ENCODE data around the gene SCARF2. TPM values are rescaled to one million over a fixed set of nuclear protein-coding genes. Genes with fewer than 3 reads are reported as not detected.

Gene SCARF2
- total RNA-seq, 1 donor from 2014 or later = 3.4 TPM

DNA sequence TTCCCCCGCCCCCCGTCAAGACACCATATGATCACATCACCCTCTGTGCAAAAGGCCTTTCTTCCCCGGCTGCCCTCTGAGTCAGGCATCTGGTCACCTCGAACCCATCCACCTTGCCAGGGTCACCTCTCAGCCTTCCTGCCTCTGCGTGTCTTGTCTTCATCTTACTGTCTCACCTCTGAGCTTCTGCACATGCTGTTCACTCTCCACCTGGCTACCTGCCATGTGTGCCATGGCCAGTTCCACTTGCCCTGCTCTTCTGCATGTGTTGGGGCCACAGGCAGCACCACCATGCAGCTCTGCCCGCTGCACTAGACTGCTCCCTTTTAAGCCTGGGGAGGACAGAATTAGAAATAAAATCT, 33.9 kb downstream of the SCARF2 start:
- Mint-ChIP-seq H3K27ac (ENCODE audit: unreplicated experiment) (no peak overlapping the region), H3K4me1 (ENCODE audit: low read depth, unreplicated experiment) (no peaks in the 10 kb centered on the region), H3K27me3 (ENCODE audit: unreplicated experiment) (peaks cover 3% of the 10 kb centered on the region), H3K9me3 (ENCODE audit: unreplicated experiment) (peaks cover 3% of the 10 kb centered on the region), H3K36me3 (ENCODE audit: unreplicated experiment) (peaks cover 6% of the 10 kb centered on the region), H3K4me3 (ENCODE audit: unreplicated experiment) (no peak overlapping the region)
- TF ChIP-seq, protein P1, sequence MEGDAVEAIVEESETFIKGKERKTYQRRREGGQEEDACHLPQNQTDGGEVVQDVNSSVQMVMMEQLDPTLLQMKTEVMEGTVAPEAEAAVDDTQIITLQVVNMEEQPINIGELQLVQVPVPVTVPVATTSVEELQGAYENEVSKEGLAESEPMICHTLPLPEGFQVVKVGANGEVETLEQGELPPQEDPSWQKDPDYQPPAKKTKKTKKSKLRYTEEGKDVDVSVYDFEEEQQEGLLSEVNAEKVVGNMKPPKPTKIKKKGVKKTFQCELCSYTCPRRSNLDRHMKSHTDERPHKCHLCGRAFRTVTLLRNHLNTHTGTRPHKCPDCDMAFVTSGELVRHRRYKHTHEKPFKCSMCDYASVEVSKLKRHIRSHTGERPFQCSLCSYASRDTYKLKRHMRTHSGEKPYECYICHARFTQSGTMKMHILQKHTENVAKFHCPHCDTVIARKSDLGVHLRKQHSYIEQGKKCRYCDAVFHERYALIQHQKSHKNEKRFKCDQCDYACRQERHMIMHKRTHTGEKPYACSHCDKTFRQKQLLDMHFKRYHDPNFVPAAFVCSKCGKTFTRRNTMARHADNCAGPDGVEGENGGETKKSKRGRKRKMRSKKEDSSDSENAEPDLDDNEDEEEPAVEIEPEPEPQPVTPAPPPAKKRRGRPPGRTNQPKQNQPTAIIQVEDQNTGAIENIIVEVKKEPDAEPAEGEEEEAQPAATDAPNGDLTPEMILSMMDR (IDR thresholded peaks at IDR 0.05; ENCODE audit: partially characterized antibody, unreplicated experiment) = no peak
- DNase-seq = no peak

DNA sequence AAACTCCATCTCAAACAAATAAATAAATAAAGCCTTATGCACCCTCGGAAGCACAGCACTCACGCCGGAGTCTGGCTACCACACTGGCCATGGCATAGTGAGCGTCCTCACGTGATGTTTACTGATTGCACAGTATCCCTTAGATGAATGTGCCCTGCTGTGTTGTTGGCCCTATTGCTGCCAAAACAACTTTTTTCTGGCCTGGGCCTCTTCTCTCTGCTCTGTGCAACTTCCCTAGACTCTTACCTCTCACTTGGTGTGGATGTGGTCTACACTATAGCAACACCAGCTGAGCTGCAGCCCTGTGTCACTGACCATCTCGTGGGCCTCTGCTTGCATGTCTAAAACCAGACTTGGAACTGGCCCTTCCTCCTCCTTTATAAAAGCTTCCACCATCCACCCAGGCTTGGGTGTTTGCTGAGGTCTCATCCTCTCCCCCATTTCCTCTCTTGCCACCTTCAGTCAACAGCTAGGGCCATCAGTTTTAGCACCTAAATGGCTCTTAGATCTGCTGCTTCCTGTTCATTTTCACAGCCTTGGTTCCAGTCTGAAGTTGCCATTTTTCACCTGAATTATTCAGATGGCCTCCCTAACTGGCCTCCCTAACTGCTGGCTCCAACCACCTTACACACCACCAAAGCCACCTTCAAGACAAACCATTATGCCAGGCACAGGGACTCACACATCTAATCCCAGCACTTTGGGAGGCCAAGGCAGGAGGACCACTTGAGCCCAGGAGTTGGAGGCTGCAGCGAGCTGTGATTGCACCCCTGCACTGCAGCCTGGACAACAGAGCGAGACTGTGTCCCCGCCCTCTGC, 34.5 kb downstream of the SCARF2 start:
- TF ChIP-seq, protein P1 (IDR thresholded peaks at IDR 0.05; ENCODE audit: partially characterized antibody, unreplicated experiment) = no peak
- H3K36me3 Mint-ChIP-seq (ENCODE audit: unreplicated experiment) = peaks cover 6% of the 10 kb centered on the region
- no peak overlapping the region for H3K4me3 Mint-ChIP-seq (ENCODE audit: unreplicated experiment)
- no peak overlapping the region for H3K27ac Mint-ChIP-seq (ENCODE audit: unreplicated experiment)
- peaks cover 3% of the 10 kb centered on the region for H3K9me3 Mint-ChIP-seq (ENCODE audit: unreplicated experiment)
- peaks cover 3% of the 10 kb centered on the region for H3K27me3 Mint-ChIP-seq (ENCODE audit: unreplicated experiment)
- H3K4me1 Mint-ChIP-seq (ENCODE audit: low read depth, unreplicated experiment) = no peaks in the 10 kb centered on the region
- DNase-seq = no peak

DNA sequence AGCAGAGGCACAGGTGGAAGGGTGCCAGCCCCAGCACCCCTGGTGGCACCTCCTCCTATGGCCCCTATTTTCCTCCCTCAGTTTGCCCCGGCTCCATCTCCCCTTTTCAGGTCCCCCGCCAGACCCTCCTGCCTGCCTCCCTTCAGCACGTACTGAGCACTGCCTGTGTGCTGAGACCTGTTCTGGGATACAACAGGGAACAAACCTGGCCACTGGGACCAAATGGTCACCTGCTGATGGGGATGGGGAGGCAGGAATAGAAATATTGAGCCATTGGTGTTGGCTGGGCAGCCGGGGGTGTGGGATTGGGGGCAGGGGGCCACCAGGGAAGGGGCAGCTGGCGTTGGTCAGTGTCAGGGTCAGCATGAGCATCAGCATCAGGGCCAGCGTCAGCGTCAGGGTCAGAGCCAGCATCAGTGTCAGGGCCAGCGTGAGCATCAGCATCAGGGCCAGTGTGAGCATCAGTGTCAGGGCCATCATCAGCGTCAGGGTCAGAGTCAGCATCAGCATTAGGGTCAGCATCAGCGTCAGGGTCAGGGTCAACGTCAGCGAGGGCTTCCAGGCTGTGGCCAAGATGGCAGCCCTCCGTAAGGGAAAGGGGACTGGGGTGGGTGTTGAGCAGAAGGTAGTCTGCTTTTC, 36.1 kb downstream of the SCARF2 start:
- Mint-ChIP-seq H3K9me3 (ENCODE audit: unreplicated experiment) (peaks cover 2% of the 10 kb centered on the region), H3K27ac (ENCODE audit: unreplicated experiment) (no peak overlapping the region), H3K27me3 (ENCODE audit: unreplicated experiment) (peaks cover 6% of the 10 kb centered on the region), H3K36me3 (ENCODE audit: unreplicated experiment) (peaks cover 6% of the 10 kb centered on the region), H3K4me1 (ENCODE audit: low read depth, unreplicated experiment) (peaks cover 6% of the 10 kb centered on the region), H3K4me3 (ENCODE audit: unreplicated experiment) (no peak overlapping the region)
- TF ChIP-seq, protein P1 (IDR thresholded peaks at IDR 0.05; ENCODE audit: partially characterized antibody, unreplicated experiment) = no peak
- no peak for DNase-seq

DNA sequence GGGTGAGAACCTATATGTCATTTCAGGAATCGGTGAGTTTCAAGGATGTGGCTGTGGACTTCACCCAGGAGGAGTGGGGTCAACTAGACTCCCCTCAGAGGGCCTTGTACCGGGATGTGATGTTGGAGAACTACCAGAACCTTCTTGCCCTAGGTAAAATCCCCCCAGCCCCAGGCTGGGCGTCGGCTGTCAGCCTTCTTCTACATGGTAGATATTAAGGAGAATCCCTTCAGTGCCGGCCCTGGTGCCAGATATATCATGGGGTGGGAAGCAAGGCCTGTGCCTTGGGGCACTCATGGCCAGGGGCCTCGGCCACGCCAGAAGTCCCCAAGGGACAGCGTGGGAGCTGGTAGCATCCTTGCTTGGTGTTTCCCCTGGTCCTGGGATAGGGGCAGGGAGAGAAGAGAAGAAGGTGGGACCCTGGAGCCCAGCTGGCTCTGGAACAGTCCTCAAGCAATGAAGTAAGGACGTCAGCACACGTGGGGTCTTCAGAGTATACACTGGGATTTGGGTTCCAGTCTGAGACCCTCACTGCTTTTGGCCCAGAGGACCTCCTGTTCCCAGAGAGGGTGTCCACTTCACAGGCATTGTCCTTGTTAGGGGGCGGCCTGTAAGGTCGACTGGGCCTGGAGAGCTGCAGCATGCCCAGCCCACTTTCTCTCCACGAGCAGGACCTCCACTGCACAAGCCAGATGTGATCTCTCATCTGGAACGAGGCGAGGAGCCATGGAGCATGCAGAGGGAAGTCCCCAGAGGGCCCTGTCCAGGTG, 36.8 kb downstream of the SCARF2 start:
- peaks cover 6% of the 10 kb centered on the region for H3K36me3 Mint-ChIP-seq (ENCODE audit: unreplicated experiment)
- peaks cover 2% of the 10 kb centered on the region for H3K9me3 Mint-ChIP-seq (ENCODE audit: unreplicated experiment)
- TF ChIP-seq, protein P1 (IDR thresholded peaks at IDR 0.05; ENCODE audit: partially characterized antibody, unreplicated experiment) = no peak
- H3K27ac Mint-ChIP-seq (ENCODE audit: unreplicated experiment) = no peak overlapping the region
- no peak overlapping the region for H3K4me3 Mint-ChIP-seq (ENCODE audit: unreplicated experiment)
- peaks cover 6% of the 10 kb centered on the region for H3K27me3 Mint-ChIP-seq (ENCODE audit: unreplicated experiment)
- no peak for DNase-seq
- peaks cover 13% of the 10 kb centered on the region for H3K4me1 Mint-ChIP-seq (ENCODE audit: low read depth, unreplicated experiment)

Data from glutamatergic neuron (in vitro differentiated cells).